HG03432 (cell line): Measurements from ENCODE around the gene TUSC2.

Source experiments
- ATAC-seq: cut with Tn5 transposase; IDR thresholded peaks from one replicate; pipeline ENCODE4 v1.9.1; 2021; ENCODE audit warnings: mild to moderate bottlenecking, moderate library complexity; ENCODE audit not compliant: unreplicated experiment

TUSC2 gene

DNA sequence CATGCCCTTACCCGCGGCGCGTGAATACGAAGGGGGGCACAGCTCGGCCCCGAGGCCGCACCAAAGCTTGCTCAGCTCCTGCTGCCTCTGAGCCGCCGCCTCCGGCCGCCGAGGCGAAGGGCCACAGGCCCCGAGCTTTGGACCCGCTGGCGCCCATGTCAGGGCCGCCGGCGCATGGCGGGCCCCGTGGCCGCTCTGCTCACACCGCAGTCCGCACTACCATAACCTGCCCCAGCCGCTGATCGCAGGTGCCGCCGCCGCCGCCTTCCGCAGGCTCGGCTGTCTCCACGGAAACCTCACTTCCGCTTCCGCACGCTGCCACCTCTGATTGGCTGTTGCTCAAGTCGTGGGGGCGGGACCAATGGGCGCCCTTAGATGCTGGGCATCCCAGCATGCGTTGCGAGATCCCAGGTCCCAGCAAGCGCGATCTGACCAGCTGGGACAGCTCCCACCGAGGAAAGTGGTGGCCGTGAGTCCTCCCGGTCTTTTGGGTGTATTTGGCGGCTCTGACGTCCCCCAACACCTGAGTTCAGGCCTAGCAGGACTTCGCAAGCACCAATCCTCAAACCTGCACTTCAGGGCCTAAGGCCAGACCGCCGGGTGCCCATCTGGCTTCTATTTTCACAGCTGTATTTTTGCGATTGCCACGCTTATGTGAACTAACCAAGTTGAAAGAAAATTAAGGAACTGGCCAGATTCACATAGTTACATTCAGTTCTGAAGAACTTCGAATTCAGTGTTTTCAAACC lies at the start of gene TUSC2:
TUSC2 (minus strand) TSS at position 281 of the 749 bp plus-strand sequence; CDS start at position 157, 124 bp downstream.
- ATAC-seq: peak; percentile 88

DNA sequence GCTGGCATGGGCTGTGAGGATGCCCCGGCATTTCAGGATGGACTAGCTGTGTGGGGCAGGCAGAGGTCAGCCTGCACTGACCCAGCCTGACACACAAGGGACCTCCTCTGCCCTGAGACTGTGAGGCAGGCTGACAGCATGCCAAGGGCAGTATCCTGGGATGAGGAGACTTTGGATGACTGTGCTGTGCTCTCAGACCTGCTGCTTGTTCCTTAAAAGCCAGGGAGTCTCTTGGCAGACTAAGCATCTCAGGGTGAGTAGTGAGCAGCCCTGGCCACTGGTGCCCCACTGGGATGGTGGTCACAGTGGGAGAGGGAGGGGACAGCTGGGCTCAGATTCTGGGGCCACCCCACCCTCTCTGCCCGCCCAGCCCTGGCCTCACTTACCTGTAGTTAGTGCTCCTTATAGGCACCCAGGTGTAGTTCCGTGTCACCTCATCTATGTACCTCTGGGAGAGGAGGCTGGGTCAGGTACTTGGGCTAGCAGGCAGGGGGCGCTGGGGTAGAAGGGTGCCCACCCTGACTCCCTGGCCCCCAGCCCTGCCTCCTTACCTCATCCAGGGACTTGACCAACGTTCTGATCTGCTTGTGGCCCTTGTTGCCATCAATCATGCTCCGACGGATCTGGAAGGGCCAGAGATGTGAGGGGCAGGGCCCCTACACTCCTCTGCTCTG lies 47.4 kb upstream of the TUSC2 start:
- no peak for ATAC-seq

DNA sequence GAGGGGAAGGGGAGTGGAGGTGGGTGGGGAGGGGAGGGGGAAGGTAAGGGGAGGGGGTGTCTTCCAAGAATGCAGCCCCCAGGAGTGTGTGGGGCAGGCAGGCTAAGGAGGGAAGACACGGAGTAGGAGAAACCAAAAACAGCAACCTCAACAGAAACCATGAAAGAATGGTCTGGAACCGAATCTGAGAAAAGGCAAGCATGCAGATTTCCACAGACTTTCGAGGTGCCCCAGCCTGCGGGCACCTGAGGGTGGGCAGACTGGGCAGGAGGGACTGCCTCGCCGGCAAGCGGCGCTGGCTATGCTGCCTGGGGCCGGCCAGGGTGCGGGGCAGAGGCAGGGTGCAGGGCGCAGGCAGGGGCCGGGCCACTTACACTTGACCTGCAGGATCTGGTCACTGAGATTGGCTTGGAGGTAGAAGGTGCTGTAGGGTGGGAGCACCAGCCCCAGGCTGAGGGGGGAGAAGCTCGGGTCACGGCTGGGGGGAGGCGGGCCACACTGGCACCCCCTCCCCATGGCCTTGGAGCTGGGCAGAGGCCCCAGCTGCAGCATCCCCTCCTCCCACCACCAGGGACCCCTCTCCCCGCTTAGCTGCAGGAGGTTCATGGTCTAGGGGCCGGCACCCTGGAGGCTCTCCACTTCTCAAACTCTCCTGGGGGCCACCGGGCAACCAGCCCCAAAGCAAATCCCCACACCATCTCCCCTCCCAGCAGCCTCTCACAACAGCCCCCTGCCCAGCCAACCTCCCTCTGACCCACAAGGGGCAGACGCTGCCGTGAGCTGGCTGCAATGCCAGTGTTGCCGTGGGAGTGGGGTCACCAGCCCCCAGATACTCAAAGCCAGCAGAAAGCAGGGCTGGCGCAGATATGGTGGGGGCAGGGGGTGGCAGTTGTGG lies 46.6 kb upstream of the TUSC2 start:
- ATAC-seq: no peak

DNA sequence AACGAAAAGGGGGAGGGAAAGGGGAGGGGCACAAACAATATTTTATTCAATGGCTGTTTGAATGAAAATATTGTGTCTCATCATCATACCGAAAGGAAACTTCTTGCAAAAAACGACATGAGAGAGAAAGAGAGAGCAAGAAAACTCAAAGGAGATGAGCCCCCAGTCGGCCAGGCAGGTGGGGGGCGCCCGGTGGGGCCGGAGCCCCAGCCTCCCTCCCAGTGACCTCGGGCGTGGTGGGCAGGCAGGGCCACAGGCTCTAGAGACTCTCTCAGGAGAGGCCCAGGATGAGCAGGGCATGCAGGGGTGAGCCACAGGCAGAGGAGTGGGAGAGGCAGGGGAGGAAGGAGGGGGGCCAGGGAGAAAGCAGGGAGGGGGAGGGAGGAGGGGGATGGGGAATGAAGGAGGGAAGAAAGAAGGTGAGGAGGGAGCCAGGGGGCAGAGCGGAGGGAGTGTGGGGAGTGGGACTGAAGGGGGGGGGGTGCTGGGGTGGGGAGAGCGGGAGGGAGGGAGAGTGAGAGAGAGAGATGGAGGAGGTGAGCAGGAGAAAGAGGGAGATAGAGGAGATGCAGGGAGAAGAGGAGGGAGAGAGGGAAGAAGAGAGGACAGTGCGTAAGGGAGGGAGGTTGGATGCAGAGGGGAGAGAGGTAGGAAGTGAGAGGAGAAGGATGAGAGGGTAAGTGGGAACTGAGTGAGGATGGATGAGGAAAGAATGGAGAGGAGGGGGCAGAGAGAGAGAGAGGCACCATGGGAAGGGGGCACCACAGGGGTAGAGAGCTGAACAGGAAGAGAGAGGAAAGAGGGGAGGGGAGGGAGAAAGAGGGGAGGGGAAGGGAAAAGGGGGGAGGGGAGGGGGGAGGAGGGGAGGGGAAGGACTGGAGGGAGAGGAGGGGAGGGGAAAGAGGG lies 45.4 kb upstream of the TUSC2 start:
- ATAC-seq: no peak

DNA sequence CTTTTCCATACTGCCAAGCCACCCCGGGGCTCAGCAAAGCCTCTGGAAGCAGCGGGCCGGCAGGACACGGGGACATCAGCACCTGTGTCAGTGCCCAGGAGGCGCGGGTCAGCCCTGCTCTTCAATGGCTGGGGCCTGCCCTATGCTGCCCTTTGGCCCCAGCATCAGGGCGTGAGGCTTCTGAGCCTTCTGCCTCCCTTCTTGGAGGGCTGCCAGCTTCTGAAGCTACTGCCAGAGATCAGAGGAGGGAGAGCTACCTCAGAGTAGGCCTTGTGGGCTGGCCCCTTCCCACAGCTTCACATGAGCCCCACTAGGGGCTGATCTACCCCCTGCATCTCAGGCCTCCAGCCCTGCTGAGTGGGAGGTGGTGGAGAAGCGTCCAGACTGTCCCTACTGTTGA lies 44.3 kb upstream of the TUSC2 start:
- ATAC-seq: no peak

DNA sequence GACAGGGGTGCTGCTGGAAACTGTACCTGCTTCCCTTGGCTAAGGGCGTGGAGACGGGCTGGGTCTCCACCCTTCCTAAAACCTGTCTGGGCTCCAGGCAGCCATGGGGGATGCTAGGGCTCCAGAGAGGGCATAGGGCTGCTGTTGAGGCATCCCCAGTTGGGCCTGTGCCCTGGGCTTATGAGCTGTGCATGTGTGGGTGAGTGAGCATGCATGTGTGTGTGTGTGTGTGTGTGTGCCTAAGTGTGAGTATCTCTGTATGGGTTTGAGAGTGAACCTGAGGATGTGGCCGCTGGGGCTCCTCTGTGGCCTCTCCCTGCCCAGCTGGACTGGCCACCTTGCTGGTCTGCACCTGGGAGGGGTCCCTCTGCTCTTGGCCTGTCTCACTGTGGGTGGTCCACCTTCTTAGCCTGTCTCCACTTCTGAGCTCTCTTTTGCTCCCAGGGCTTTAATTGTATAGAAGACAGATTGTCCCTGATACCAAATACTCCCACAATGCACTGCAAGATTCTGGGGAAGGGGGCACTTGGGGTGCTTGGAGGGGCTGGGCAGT lies 43.2 kb upstream of the TUSC2 start:
- no peak for ATAC-seq

DNA sequence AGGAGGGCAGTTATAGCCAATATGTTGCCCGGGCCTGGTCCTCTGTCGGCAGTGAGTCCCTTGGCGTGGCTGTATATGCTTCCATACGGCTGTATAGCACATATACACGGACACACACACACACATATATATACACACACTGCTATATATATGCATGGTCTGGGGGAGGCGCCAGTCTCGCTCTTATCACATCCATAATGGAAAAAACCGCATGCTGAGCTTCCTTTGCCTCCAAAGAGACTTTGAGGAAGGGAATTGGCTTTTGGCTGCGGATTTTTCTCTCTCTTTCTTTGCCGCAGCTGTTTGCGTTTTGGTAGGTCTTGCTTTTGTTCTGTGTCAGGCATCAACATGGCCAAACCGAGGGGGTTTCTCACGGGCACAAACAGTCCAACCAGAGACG lies 42.6 kb upstream of the TUSC2 start:
- ATAC-seq: no peak

GRCh38 chr3:50369012-50369670 lies 41.1 kb upstream of the TUSC2 start:
- no peak for ATAC-seq

- ATAC-seq: no peak
These were observed 37.8 kb upstream of the TUSC2 start for GRCh38 chr3:50365842-50366220.

GRCh38 chr3:50365080-50365841 lies 37.2 kb upstream of the TUSC2 start:
- ATAC-seq: peak; percentile 80

GRCh38 chr3:50364573-50365079 lies 36.6 kb upstream of the TUSC2 start:
- peak; percentile 13 for ATAC-seq

DNA sequence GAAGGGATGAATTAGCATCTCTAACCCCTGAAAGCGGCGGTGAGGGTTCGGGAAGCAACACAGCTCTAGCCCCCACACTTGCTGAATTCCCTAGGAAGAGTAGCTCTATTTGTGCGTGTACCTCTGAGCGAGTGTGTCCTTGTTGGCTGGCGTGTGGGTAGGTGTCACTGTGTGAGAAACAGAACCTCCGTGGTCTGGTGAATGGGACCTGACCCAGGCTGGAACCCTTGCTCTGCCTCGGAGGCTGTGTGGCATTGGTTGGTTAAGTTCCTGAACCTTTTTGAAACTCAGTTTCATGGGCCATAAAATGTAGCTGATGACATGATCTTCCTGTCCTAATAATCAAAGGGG lies 31.7 kb upstream of the TUSC2 start:
- peak; percentile 8 for ATAC-seq

- ATAC-seq: peak; percentile 97
These were observed 31.1 kb upstream of the TUSC2 start, which contains the start of gene TMEM115 for GRCh38 chr3:50358911-50359759. Gene TMEM115 (minus strand): TSS chr3:50359521. CDS start chr3:50359063, 458 bp downstream.

DNA sequence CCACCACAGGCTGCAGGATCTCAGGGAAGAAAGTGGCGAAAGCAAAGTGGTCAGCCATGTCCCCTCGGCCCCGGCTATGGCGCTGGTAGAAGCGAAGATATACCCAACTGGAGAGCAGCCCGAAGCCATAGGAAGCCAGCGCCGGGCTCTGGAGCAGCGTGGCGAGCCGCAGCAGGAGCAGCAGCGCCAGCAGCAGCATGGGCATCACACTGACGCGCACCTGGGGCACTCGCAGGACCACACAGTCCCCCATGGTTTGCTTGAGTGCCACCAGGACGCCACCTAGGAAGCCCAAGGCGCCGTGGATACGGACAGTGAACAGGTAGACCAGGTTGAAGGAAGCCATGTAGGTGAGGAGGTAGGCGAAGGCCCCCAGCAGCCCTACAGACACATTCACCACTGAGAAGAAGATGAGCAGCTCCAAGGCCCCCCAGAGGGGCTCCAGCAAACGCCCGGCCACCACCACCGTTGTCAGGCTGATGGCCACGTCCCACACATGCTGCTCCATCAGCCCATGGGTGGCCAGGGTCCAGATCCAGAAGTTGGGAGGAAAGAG lies 30.4 kb upstream of the TUSC2 start:
- no peak for ATAC-seq

- ATAC-seq: no peak
These were observed 29.5 kb upstream of the TUSC2 start for GRCh38 chr3:50357481-50357880.

DNA sequence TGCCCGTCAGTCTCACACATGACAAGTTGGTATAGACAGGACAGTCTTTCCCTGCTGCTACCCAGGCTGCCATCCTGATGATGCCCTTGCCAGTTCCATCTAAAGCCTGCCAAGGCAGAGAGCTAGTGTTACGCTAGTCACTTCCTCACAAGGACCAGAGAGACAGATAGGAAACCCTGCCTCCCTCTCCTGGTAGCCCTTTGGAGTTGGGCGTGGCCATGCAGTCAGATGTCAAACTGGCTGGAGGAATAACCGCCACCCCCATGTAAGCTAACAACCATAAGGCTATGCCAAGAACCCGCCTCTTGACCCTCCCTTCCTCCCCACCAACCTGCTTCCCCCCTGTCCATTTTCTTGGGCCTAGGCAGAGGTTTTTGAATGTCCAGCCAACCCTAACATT lies 28.5 kb upstream of the TUSC2 start:
- ATAC-seq: no peak

GRCh38 chr3:50355829-50356552 lies 28.0 kb upstream of the TUSC2 start:
- no peak for ATAC-seq
